CD4-positive, alpha-beta T cell treated with Interleukin-4 for 1 hour (primary cell): Measurements from ENCODE around the gene OTULIN.

Source experiments
- DNase-seq, 2 donors: peaks; one replicate each; pipeline ENCODE4 v3.0.0-alpha.2; 2020 to 2022

Gene OTULIN

DNA sequence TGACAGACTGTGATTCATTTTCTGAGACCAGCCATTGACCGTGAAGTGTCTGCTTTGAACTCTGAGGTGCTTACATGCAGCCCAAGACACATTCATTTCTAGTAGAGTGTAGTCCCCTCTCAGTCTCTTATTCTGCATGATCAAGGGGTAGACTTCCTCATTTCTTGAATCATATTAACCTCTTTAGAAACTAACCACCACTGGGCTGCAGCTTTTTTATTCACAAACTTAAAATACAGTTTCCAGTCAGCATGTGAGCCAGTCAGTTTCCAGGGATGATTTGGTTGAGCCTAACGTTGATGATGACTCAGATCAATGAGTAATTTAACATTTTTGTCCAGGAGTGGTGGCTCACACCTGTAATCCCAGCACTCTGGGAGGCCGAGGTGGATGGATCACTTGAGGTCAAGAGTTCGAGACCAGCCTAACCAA, 59.2 kb downstream of the OTULIN start:
- DNase-seq, result no peak

DNA sequence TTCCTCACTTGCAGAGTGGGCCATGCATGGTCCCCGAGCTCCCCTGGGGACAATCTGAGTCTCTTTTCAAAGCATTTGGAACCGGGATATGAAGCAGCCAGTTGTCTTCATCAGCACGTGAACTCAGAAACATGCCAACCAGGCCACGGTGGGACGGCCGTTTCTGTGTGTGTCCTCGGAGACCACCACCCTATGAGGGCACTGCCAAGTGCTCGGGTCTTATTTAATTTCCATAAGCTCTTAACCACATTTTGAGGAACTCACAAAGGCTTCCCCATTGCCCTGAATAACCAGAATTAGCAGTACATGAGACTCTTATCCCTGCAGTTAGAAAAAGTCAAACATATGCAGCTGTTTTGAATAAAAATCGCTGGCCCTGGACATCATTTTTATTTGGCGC, 60.1 kb downstream of the OTULIN start:
- peak in 1 of 2 donors; percentile 28 for DNase-seq

DNA sequence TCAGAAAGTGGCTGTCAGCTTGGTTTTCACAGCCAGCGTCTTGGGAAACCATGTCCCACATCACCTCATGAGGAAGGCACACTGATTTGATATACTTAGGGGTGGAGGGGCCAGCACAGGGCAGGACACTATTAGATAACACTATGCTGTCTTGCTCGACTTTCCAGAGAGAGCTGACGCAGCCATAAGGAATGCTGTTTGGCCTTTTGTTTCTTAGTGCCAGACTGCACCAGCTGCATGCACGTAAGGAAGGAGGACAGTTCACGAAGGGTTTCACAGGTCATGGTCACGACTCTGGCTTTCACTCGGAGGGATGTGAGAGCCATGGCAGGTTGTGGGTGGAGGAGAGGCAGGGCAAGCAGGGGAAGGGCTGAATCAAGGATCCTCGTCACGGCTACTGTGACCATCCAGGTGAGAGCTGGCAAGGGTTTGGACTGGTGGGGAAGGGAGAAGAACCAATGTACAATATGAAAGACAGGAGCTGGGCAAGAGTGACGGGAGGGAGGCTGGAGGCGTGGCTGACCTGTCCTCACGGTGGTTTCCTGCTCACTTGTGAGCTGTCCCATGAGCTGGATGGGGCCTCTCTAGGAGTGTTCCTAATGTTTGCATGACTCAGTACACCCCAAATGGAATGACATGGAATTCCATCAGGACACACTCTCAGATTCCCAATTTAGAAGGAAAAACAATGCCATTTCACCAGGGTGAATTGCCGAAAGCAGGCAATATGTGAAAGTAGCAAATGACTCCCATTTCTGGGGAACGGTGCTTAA, 61.7 kb downstream of the OTULIN start:
- no peak for DNase-seq

DNA sequence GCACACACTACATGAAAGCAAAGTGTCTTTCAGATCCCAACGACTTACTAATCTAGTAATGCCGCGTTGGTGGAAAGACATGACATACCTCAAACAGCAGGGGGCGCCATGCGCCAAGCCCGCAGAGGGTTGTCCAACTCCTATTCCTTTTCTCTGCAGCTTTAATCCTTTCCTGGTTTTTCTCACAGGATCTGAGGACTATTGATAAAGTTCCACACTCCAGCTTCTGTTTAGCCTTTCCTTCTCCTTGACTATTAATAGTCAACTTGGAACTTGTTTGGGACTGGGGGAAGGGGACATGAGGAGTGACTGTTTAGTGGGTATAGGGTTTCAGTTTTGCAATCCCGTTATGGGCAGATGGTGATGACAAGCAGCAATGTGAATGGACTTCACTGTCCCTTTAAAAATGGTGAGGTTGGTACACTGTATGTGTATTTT, 62.9 kb downstream of the OTULIN start:
- DNase-seq, result peak; percentile 70 to 71

DNA sequence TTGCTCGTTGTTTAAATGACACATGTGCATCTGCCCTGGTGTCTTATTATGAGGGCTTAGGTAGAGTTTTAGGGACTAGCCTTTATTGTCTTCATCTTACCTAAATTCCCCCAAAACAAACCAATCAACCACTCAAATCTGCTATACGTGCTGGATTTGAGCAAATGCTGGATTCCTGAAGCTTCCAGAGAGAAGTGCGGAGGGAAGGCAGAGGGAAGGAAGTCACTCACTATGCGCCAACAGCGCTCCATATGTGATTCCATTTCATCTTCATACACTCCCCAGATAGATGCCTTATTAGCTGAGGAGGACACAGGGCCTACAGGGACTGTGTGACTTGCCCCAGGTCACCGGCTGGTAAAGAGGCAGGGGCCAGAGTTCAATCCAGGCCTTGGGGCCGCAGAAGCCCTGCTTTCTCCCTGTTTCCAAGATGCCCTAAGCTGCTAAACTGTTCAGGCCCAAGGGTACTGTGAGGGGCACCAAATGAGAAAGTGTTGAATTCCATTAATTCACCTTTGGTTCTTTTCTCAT, 63.5 kb downstream of the OTULIN start:
- DNase-seq, result no peak

DNA sequence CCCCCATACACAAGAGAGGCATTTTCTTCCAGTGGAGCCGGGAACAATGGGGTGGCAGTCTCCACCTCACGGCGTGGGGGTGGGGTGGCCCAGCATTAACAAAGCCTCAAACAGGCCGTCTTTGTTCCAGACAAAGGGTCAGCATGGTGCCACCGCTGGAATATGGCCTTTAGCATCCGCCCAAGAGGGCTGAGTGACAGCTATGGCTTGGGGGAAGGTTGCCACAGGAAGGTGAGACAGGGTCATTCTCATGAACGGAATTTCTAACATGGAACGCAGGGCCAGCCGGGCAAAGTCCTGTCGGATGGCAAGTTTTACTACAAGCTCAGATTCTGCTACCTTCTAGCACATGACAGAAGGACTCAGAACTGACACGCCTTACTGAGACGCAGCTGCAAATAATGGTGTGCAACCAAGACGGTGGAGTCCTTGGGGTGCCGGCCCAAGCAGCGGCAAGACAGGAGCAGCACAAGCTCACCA, 64.0 kb downstream of the OTULIN start:
- no peak for DNase-seq

DNA sequence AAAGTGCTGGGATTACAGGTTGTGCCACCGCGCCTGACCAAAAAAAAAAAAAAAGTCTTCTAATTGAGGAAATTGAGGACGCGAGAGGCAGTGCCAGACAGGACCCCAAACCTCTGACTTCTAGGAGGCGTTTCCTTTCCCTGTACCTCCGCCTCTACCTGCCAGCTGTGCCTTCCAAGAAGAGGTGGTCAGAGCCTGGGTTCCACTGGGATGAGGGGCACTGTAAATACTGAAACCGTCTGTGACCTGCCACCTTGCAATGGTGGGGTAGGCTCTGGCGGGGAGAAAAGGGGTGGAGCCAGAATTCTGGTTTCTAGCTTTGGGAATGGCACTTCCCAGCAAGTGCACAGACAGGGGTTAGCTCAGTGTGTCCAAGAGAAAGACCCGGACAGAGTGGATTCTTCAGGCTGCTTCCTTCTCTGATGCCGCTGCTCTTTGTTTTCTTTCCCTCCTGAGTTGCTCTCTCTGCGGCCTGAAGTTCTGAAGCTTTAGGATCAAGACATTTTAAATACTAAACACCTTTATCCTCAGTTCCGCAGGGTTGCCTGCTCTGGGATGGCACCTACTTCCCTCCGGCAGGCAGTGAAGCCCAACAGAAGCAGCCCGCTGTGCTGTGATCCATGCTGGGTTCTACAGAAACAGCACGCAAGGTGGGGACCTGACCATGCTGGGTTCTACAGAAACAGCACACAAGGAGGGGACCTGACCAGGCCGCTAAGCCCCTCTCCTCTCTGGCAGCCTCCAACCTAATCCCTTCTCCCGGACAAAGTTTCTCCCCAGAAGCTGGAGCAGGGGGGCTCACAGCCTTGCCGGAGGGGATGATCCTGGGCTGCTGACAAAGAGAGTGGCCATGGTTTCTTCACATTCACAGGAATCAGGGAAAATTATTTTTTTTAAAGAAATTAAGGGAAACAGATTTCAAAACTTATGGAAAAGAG, 65.2 kb downstream of the OTULIN start:
- no peak for DNase-seq

DNA sequence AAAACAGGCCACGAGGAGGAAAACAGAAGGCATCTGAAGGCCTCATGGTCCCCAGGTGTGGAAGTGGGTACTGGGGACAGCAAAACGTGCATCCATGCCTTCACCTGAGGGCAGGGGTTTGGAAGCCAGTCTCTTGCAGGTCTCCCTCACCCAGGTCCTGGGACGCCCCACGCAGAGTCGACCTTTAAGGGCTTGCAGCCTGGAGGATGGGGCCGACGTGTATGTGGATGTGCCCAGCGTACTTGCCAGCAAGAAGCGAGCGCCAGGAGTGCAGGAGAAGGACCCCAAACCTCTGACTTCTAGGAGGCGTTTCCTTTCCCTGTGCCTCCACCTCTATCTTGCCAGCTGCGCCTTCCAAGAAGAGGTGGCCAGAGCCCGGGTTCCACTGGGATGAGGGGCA, 65.9 kb downstream of the OTULIN start:
- no peak for DNase-seq

DNA sequence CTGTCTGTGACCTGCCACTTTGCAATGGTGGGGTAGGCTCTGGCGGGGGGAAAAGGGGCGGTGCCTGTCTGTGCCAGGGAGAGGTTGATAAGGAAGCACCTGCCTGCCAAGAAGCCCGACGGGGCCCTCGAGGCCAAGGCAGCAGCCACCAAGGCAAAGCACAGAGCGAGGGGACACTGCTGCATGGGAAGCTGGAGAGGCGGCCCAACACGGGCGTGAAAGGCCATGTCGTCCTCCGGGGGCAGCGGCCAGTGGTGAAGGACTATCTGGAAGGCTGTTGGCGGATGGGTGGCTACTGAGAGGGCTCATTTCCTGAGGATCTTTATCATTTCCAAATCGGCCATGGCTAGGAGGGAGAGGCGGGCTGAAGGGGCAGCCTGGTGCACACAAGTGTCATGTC, 66.4 kb downstream of the OTULIN start:
- no peak for DNase-seq

DNA sequence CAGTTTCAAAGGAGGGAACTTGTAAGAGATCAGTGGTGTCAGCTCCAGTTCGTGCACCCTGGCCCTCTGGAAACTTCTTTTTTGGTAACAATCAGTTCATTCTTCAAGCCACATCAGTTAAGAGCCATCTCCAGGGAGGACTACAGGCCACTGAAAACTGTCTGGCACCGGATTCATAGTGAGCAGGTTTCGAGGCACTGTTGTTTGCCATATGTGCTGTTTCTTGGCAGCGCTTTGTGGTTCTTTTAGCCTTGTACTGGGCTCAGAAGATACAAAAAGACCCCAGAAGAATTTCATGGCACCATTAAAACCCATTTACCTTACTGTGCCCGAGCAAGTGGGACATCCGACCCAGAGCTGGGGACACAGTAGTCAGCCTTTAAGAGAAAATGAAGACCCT, 68.5 kb downstream of the OTULIN start:
- no peak for DNase-seq

DNA sequence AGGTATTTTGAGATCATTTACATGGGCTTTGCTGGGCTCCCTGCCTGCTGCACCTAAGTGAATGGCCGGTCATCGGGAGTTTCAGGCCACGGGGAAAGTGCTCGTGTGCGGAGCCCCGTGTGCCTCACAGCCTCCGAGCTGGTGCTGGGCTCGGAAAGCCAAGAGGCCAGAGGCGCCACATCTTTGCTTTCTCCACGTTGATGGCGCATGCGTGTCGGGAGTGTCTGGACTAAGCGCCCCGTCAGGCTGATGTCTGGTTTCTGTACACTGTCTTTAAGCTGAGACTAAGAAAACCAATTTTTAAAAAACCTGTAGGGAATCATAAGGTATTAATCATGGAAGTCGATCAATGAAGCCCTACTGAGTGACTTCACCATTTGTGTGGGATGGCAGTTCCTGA, 69.1 kb downstream of the OTULIN start:
- no peak for DNase-seq

DNA sequence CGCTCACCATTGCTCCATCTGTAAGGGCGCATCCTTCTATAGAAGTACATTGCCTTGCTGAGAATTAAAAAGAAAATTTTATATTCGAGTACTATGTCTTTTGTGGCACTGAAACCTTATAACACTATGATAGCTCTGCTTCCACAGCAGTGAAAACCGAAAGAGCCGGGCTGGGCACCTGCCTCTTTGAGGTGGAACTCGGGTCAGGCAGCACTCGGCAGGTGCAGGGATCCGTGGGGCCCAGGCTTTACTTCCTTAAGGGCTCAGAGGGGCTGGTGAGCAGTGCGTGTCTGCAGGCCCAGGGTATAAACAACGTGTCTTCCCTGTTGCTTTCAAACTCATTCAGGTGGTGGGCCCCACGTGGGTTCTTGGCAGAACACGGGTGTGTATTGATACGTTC, 69.9 kb downstream of the OTULIN start:
- no peak for DNase-seq

DNA sequence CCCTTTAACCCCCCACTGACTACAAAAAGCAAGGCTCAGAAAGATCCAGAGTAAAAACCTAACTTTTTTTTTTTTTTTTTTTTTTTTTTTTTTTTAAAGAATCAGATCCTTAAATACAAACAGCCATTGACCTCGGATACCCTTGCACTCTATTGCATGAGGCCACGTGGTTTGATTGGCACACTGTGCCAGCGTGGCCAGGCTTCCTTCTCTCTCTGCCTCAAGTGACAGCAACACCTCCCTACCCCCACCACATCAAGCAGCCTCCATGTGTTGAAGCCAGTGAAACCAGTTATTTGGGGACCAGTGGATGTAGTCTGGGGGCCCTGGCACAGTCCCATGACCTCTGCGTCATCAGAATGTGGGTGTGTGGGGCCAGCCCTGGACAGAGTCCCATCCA, 71.4 kb downstream of the OTULIN start:
- no peak for DNase-seq

DNA sequence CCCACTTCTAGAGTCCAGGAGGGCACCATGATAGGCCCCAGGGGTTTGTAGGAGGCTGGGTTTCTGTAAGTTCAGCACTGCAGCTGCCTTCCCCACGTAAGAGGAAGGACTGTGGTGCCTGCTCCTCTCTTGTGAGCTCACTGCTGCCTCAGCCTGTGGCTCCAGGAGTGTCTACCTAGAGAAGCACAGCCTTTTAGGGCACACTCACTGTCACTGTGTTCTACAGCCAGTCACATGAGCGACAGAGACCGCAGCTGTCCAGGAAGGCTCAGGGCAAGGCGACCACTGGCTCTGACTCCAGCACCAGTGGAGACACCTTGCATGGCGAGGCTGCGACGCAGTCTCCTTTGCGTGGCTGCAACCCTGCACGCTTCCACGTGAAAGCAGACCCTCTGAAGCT, 72.8 kb downstream of the OTULIN start:
- no peak for DNase-seq

DNA sequence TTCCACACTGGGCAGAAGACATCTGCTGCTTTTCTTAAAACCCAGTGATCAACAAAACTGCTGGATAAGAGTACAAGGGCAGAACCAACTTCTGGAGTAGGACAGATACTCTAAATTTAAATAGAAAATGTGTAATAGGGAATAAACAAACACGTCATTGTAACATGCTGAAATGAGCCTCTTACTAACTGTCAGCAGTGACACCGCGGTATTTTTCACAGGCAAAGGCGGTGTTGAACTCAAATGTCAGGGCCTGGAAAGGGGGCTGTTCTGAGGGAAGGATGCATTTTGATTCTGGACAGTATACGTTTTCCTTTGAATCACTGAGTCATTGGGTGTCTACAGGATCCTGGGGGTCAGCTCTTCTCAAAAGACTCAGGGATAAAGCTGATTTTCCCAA, 73.5 kb downstream of the OTULIN start:
- no peak for DNase-seq

DNA sequence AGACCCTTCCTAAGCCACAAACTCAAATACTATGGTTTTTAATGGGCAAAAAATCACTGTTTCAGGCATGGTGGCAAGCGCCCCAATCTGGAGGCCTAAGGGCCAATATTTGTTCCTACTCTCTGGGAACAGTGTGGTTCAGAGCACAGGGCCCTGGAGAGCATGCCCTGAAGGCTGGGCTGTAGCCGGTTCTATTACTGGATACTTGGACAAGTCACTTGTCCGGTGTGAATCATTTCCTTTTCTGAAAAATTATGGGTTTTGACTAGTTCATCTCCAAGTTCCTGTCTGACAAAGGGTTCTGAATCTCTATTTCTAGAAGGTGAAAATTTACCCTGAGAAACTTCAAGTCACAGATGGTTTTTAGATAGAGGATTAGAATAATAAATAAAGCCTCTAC, 75.0 kb downstream of the OTULIN start:
- no peak for DNase-seq

DNA sequence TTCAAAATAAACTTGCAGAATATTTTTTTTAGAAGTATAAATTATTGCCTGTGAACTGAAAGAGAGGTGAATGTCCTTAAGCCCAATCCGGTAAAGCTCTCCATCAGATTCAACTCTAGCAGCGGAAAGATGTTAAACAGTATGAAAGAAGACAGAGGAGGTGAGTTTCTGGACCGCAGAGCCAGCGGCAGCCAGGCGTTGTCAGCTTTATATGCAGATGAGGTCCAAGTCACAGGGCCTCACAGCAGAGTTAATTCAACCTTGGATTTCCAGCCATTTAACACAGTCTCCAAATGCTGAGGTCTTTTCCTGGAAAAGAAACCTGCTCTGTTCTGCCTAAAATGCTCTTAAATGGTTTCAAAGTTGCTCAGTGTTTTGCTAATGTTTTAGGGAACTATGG, 75.5 kb downstream of the OTULIN start:
- no peak for DNase-seq

DNA sequence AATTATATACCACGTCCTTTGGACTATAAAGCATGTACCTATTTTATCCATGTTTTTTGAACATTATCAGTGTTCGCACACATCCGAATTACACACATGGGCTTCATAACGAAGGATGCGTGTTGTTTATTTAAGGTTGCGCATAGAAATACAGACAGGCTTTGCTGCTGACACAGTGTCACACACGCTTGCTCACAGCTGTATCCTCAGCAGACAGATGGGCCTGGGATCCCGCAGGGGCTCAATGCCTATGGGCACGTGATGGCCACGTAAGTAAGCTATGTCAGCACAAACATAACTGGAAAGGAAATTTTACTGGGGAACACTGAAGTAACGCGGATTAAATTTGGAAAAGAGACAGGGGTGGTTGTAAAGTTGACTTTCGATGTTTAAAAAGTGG, 76.6 kb downstream of the OTULIN start:
- no peak for DNase-seq

DNA sequence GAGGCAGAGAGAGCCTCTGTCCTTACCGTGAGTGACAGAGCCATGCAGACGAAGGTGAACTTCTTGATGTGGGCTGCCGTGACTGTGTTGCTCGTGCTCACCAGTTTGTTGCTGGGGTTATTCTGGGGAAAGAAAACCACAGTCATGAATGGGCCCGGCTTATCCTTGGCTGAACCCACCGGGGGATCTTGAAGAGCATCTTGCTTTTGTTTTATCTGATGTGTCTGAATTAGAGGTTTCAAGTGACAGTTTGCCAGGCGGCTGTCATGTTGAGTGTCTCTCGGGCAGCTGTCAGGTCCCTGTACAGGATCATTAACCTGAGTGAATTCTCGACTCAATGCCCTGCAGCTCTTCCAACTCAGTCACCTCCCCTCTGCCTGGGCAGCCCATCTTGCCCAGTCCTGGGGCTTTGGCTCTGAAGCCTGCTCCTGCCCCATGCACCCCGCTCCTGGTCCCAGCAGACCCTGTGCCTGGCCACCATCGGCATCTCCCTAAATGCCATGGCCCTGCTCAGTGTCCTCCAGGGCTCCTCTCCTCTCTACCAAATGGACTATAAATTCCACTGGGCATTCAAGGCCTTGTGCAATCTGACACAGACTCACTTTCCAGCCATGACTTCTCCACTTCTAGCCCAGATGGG, 77.4 kb downstream of the OTULIN start:
- DNase-seq, result no peak

DNA sequence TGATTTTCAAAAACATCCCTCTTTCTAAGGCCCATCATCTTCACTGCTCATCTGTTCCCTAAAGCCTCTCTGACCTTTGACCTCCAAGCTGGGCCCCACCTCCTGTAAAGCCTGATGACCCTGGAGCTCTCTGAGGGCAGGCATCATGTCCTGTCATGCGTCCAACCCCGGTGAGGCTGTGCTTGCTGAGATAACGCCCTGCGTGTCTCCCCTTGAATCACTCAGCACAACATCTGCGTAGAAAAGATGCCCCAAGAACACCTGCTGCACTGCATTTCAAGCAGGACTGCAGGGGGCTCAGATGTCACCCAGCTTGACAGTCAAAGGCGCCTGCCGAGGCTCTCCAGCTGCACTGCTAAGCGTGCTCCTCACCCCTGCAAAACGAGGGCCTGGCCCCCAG, 78.0 kb downstream of the OTULIN start:
- DNase-seq, result no peak

DNA sequence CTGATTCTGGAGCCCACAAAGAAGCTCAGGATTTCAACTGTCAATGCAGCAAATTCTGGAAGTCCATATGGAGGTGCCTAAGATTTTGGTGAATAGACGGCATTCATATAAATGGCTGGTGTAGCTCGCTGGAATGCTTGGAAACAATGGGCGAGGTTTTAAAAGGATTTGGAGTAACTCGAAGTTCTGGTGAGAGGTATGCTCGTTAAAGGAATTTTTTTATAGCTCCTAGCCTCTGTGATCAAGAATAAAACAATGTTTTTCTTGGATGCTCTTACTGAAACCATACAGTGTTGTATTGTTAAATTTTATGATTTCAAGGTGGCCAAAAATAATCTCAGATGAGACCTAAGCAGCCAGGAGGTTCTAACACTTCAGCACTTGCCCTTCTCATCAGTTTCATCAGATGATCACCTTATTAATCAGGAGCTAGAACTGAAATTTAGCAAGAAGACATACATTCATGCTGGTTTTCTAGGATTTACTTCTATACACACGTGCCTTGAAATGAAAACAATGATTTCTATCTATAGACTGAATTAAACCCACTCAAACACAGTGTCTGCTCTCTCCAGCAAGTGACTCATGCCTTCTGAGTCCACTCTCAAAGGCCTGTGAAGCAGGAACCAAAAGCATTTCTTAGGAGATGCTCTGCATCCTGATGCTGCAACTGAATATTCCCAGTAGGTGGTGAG, 79.2 kb downstream of the OTULIN start:
- DNase-seq, result no peak
